ENCODE measurements around the gene APOL4.
"Not testable (repeated sequence)": the region's sequence is repeated elsewhere in the genome, so short reads cannot be mapped to it uniquely, and the experiment has no call there.

The APOL4 gene

DNA sequence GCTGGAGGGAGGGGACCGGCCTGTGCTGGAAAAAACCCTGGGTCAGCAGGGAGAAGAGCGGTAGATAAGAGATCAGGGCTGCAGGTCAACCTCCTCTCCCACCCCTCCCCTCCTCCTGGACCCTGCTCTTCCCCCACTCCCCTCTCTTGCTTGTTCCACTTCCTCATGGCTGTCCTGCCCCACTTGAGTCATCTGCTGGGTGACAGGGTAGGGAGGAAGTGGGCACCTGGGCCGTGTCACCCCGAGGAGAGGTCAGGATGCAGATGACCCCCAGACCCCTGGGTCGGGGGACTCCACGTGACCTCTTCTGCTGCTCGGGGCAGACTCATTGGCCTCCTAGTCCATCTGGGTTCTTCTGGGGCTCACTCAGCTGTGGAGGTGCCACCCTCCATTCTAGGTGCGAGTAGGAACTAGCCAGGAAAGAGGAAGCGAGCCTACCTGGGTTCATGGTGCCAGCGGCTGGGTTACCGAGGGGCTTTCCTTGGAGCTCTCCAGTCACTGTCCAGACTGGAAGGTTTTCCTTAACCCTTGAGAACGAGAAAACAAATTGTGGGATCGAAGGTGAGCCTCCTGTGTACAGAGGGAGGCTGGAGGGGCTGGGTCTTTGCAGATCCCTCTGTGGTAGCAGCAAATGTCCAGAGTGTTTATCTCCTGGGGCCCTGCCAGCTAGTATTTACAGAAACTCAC lies 31.2 kb upstream of the APOL4 start:
- no peak overlapping the region for H3K27ac ChIP-seq
- CTCF ChIA-PET = no interaction called here
- TF ChIP-seq, protein P1, sequence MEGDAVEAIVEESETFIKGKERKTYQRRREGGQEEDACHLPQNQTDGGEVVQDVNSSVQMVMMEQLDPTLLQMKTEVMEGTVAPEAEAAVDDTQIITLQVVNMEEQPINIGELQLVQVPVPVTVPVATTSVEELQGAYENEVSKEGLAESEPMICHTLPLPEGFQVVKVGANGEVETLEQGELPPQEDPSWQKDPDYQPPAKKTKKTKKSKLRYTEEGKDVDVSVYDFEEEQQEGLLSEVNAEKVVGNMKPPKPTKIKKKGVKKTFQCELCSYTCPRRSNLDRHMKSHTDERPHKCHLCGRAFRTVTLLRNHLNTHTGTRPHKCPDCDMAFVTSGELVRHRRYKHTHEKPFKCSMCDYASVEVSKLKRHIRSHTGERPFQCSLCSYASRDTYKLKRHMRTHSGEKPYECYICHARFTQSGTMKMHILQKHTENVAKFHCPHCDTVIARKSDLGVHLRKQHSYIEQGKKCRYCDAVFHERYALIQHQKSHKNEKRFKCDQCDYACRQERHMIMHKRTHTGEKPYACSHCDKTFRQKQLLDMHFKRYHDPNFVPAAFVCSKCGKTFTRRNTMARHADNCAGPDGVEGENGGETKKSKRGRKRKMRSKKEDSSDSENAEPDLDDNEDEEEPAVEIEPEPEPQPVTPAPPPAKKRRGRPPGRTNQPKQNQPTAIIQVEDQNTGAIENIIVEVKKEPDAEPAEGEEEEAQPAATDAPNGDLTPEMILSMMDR (conservative IDR thresholded peaks at IDR 0.05; ENCODE audit: low read depth) = no peak
- POLR2A ChIA-PET (ENCODE audit: low non-redundant PET) = no interaction called here
- no peak for DNase-seq (ENCODE audit: low spot score)

DNA sequence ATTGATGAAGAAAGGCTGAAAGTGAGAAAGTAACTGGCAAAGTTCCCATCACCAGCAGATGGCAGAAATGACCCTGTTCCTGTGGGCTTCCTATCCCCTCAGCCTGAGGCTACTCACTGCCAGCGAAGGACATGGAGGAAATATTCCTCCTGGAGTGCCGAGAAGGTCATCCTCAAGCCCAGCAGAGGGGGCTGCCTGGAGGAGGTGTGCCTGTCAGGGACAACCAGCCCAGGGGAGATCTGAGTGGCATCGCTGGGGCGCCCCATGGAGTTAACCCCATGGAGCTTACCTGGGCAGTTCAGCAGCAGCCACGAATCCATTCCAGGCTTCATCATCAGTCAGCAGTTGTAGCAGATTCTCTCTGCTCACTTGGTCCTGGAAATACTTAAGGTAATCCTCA lies 29.4 kb upstream of the APOL4 start:
- H3K27ac ChIP-seq; DNase-seq (ENCODE audit: low spot score); POLR2A ChIA-PET (ENCODE audit: low non-redundant PET); CTCF ChIA-PET: not testable (repeated sequence)

DNA sequence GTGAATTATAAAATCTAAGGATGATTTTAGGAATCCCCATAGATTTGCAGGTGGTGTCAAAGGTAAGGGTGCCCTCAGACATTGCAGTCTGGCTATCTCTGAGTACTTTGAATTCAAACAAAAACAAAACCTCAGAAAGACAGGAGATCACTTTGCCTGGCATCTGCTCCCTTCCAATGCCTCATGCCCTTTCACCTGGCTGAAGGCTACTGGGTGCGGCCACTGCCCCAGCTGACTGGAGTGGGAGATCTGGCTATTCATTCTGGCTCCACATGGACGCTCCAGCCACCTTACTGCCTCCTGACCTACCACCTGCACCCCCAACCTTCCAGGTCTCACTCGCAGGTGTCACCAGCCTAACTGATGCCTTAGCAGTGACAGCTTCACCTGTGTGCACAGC lies 28.0 kb upstream of the APOL4 start:
- CTCF ChIA-PET = not testable (repeated sequence)

GRCh38 chr22:36228944-36229343 lies 27.3 kb upstream of the APOL4 start:
- DNase-seq (ENCODE audit: low spot score) = no peak
- TF ChIP-seq, protein P1 (conservative IDR thresholded peaks at IDR 0.05; ENCODE audit: low read depth) = no peak
- H3K27ac ChIP-seq = no peak overlapping the region
- ChIA-PET POLR2A (ENCODE audit: low non-redundant PET) (no interaction called here), CTCF (no interaction called here)

More for the DNA sequence above, 28.0 kb upstream of the APOL4 start:
- H3K27ac ChIP-seq; DNase-seq (ENCODE audit: low spot score); POLR2A ChIA-PET (ENCODE audit: low non-redundant PET): not testable (repeated sequence)

- CTCF ChIA-PET; DNase-seq (ENCODE audit: low spot score); H3K27ac ChIP-seq; POLR2A ChIA-PET (ENCODE audit: low non-redundant PET): not testable (repeated sequence)
Observed at GRCh38 chr22:36228369-36228768, 26.8 kb upstream of the APOL4 start.

GRCh38 chr22:36227806-36228205 lies 26.2 kb upstream of the APOL4 start:
- no peak overlapping the region for H3K27ac ChIP-seq
- TF ChIP-seq, protein P1 (conservative IDR thresholded peaks at IDR 0.05; ENCODE audit: low read depth) = no peak
- POLR2A ChIA-PET (ENCODE audit: low non-redundant PET) = no interaction called here
- CTCF ChIA-PET = no interaction called here
- no peak for DNase-seq (ENCODE audit: low spot score)

- POLR2A ChIA-PET (ENCODE audit: low non-redundant PET) = no interaction called here
- no peak overlapping the region for H3K27ac ChIP-seq
- TF ChIP-seq, protein P1 (conservative IDR thresholded peaks at IDR 0.05; ENCODE audit: low read depth) = no peak
- no peak for DNase-seq (ENCODE audit: low spot score)
- CTCF ChIA-PET = no interaction called here
Observed at GRCh38 chr22:36227396-36227795, 25.8 kb upstream of the APOL4 start.

DNA sequence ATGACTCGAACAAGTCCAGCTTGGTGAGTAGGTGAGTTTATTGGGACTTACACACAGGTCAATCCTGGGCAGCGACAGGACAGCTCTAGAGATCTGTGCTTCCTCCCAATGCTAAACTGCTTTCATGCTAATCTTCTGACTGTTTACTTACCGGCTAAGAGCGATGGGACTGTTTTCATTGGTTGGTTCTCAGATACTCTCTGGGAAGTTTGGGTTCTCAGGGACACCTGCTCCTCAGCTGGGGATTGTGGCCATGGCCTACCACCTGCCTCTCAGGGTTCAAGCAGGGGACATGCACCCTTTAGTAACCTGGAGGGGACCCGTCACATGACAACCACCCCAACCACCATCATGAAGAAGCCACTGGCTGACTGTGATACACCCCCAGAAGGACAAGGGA lies 24.6 kb upstream of the APOL4 start:
- CTCF ChIA-PET = no interaction called here
- POLR2A ChIA-PET (ENCODE audit: low non-redundant PET) = no interaction called here

More for the DNA sequence above, 24.6 kb upstream of the APOL4 start:
- no peak overlapping the region for H3K27ac ChIP-seq
- TF ChIP-seq, protein P1 (conservative IDR thresholded peaks at IDR 0.05; ENCODE audit: low read depth) = no peak
- no peak for DNase-seq (ENCODE audit: low spot score)

All from RWPE1 (cell line).